Left ventricle myocardium inferior (tissue), 1 donor: ENCODE data around the gene KRTAP19-2. TPM values are rescaled to one million over a fixed set of nuclear protein-coding genes. Genes with fewer than 3 reads are reported as not detected.

Source experiments
- DNase-seq: peaks from one replicate; pipeline ENCODE4 v3.0.0-alpha.2; 2020
- H3K27ac ChIP-seq: fragments of 200-600 bp; replicated peaks from 2 replicates; pipeline ENCODE4 v1.8.0; 2021
- H3K27me3 ChIP-seq: fragments of 200-600 bp; 2 replicates; pipeline ENCODE4 v1.8.0; 2021; ENCODE audit warnings: low read depth
- H3K36me3 ChIP-seq: fragments of 200-600 bp; 2 replicates; pipeline ENCODE4 v1.8.0; 2021
- H3K4me1 ChIP-seq: fragments of 200-600 bp; 2 replicates; pipeline ENCODE4 v1.8.0; 2021
- H3K4me3 ChIP-seq: fragments of 200-600 bp; 2 replicates; pipeline ENCODE4 v1.8.0; 2021; ENCODE audit warnings: mild to moderate bottlenecking, moderate library complexity
- H3K9me3 ChIP-seq: fragments of 200-600 bp; replicated peaks from 2 replicates; pipeline ENCODE4 v1.8.0; 2021
- intact Hi-C: fragments of 100-400 bp; cut with micrococcal nuclease; formaldehyde crosslinking; loops from one replicate; pipeline ENCODE4 v1.11.0; 2022
- total RNA-seq: library from RNA; stranded (reverse); fragmentation: NEBNext Ultra II Directional; extraction: Animal tissue kit (Norgen Biotek cat#: 25700); gene quantifications from one replicate; pipeline ENCODE4 v1.2.1, GENCODE V29; 2021
- TF ChIP-seq, protein P1 (sequence below): fragments of 200-600 bp; IDR thresholded peaks from 2 replicates; pipeline ENCODE4 v1.8.0; 2021; ENCODE audit warnings: antibody characterized with exemption, mild to moderate bottlenecking, borderline replicate concordance
- donor health status: DM: no; HTN: yes; CAD: no; lungs with severe emphysema.

KRTAP19-2 gene
- total RNA-seq, 1 donor from 2014 or later, result not detected

DNA sequence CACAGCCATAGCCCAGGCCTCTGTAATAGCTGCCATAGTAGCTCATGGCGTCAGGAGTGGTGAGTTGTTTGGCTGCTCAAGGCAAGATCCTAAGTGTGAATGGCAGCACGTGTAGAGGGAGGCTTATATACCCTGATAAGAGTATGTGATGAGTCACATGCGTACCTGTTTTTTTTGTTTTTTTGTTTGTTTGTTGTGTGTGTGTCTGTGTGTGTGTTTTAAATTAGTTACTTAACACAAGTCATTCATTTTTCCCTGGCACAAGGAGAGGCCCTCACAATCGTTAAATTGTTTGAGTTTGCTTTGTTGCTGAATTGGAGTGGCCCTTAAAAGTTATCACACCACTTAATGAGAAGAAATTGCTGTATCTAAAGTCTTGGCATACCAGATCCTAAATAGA, 9.8 kb upstream of the KRTAP19-2 start, which contains the start of gene KRTAP19-4:
TSS of gene KRTAP19-4 (minus strand) at position 101 of the 400 bp plus-strand sequence. CDS start at position 46, 55 bp downstream.
- Histone ChIP-seq H3K4me1 (no peaks in the 10 kb centered on the region), H3K4me3 (no peak within 1 kb of the TSS), H3K9me3 (peaks cover 4% of the 10 kb centered on the region), H3K27ac (no peak within 1 kb of the TSS), H3K27me3 (no peaks in the 10 kb centered on the region), H3K36me3 (no peaks in the 10 kb centered on the region)
- DNase-seq, result no peak
- intact Hi-C loops, result no loop called here
- TF ChIP-seq, protein P1, sequence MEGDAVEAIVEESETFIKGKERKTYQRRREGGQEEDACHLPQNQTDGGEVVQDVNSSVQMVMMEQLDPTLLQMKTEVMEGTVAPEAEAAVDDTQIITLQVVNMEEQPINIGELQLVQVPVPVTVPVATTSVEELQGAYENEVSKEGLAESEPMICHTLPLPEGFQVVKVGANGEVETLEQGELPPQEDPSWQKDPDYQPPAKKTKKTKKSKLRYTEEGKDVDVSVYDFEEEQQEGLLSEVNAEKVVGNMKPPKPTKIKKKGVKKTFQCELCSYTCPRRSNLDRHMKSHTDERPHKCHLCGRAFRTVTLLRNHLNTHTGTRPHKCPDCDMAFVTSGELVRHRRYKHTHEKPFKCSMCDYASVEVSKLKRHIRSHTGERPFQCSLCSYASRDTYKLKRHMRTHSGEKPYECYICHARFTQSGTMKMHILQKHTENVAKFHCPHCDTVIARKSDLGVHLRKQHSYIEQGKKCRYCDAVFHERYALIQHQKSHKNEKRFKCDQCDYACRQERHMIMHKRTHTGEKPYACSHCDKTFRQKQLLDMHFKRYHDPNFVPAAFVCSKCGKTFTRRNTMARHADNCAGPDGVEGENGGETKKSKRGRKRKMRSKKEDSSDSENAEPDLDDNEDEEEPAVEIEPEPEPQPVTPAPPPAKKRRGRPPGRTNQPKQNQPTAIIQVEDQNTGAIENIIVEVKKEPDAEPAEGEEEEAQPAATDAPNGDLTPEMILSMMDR, result no peak

DNA sequence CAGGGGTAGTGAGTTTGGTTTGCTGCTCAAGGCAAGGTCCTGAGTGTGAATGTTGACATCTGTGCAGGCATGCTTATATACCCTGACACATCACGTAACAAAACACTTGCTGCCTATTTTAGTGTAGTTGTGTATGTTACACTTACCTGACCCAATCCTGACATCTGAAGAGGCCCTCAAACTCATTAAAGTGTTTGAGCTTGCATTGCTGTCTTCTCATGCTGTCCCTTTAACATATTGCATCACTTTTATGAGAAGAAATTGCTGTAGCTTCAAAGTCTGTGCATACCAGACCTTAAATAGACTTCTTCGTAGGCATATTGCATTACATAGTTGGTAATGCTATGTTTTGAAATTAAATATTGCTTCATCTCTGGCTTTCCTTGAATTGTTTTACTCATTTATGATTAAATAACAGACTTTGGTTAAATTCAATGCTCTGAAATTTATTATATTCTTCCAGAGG, 4.8 kb upstream of the KRTAP19-2 start, which contains the start of gene KRTAP19-3:
TSS of gene KRTAP19-3 (minus strand) at position 51 of the 466 bp plus-strand sequence. CDS start 56 bp downstream, outside the sequence.
- no peaks in the 10 kb centered on the region for H3K27me3 ChIP-seq
- H3K9me3 ChIP-seq, result peaks cover 7% of the 10 kb centered on the region
- TF ChIP-seq, protein P1, result no peak
- H3K4me1 ChIP-seq, result no peaks in the 10 kb centered on the region
- H3K4me3 ChIP-seq, result no peak within 1 kb of the TSS
- H3K27ac ChIP-seq, result no peak within 1 kb of the TSS
- intact Hi-C loops, result no loop called here
- H3K36me3 ChIP-seq, result no peaks in the 10 kb centered on the region
- no peak for DNase-seq

DNA sequence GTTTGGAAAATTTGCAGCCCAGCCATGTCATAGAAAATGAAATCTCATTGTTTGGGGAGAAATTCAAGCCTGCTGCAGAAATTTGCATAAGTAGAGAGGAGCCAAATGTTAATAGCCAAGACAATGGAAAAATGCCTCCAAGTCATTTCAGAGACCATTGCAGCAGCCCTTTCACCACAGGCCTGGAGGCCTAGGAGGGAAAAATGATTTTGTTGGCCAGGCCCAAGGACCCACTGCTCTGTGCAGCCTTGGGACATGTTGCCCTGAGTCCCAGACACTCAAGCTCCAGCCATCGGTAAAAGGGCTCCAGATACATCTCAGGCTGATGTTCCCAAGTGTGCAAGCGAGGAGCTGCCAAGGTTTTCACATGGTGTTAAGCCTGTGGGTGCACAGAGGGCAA, 1.1 kb downstream of the KRTAP19-2 start:
- intact Hi-C loops, result no loop called here
- DNase-seq, result no peak
- Histone ChIP-seq H3K27me3 (no peaks in the 10 kb centered on the region), H3K27ac (no peak overlapping the region), H3K4me1 (peaks cover 4% of the 10 kb centered on the region), H3K9me3 (peaks cover 30% of the 10 kb centered on the region), H3K4me3 (no peak overlapping the region), H3K36me3 (no peaks in the 10 kb centered on the region)
- TF ChIP-seq, protein P1, result no peak

DNA sequence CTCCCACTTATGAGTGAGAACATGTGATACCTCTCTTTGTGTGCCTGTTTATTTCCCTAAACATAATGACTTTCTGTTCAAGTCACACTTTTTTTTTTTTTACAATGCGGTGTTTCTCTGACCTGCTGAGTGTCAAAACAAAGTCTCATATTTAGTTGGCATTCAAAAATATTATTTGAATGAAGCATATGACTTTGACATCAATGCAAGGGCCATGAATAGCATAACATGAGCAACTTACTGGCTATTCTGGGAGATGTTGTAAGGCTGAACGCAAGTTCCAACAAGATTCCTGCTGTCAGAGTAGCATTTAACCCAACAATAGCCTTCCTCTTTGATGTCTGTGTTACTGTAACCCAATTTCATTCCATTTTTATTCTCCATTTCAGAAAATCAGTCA, 5.1 kb downstream of the KRTAP19-2 start:
- H3K9me3 ChIP-seq, result peaks cover 24% of the 10 kb centered on the region
- intact Hi-C loops, result no loop called here
- peaks cover 9% of the 10 kb centered on the region for H3K4me1 ChIP-seq
- H3K4me3 ChIP-seq, result no peak overlapping the region
- no peaks in the 10 kb centered on the region for H3K36me3 ChIP-seq
- no peak overlapping the region for H3K27ac ChIP-seq
- no peaks in the 10 kb centered on the region for H3K27me3 ChIP-seq
- TF ChIP-seq, protein P1, result no peak
- no peak for DNase-seq

DNA sequence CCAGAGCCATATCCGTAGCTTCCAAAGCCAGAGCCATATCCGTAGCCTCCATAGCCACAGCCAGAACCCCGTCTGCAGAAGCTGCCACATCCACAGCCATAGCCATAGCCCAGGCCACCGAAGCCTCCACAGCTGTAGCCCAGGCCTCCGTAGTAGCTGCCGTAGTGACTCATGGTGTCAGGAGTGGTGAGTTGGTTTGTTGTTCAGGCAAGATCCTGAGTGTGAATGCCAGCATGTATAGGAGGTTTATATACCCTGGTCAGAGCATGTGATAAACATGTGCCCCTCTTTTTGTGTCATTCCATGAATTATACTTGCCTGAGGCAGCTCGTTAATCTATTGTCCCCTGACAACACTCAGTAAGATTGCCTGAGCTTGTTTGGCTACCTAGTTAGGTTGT, 7.1 kb downstream of the KRTAP19-2 start, which contains the start of gene KRTAP19-1:
TSS of gene KRTAP19-1 (minus strand) at position 223 of the 400 bp plus-strand sequence. CDS start at position 173, 50 bp downstream.
- H3K4me1 ChIP-seq, result peaks cover 9% of the 10 kb centered on the region
- TF ChIP-seq, protein P1, result no peak
- intact Hi-C loops, result no loop called here
- no peaks in the 10 kb centered on the region for H3K27me3 ChIP-seq
- no peak within 1 kb of the TSS for H3K4me3 ChIP-seq
- H3K27ac ChIP-seq, result peak within 1 kb of the TSS; percentile 30
- no peaks in the 10 kb centered on the region for H3K36me3 ChIP-seq
- DNase-seq, result no peak
- H3K9me3 ChIP-seq, result peaks cover 5% of the 10 kb centered on the region
